Measurements from ENCODE around the gene ADCY4. TPM values are rescaled to one million over a fixed set of nuclear protein-coding genes. Genes with fewer than 3 reads are reported as not detected.

Gene ADCY4
- total and polyA plus RNA-seq, 2 of the 13 experiments (the other 11 are each of a cell fraction or from before 2014, with no cell fraction given) = 0.03 TPM; not detected in 1

- H2AFZ ChIP-seq (ENCODE audit: low read length) = no peak overlapping the region
- no peaks in the 10 kb centered on the region for H4K20me1 ChIP-seq (ENCODE audit: insufficient read depth, low read length)
- no peak for FAIRE-seq
- intact Hi-C loops (cut with micrococcal nuclease; ENCODE audit: unreplicated experiment) = no loop called here
- ChIA-PET POLR2A (interaction anchor here (1.0 to 2.0 kb wide), 3 partner anchors 47 to 64 kb away, joined by 4 to 10 read pairs (median 4); partner anchors contain the start of genes CBLN3 and KHNYN), CTCF (ENCODE audit: low intra/inter-chr PET ratio, low total read pairs) (no interaction called here)
- H3K27me3 ChIP-seq (ENCODE audit: control insufficient read depth in 1 of 2, insufficient read depth in 2 of 2, low read length in 2 of 2) = peaks cover 9 to 57% of the 10 kb centered on the region in 2 experiments; a peak in 4 of 5 replicates
- BruUV-seq (replicated peaks) = no TSS peak
- DNase-seq (ENCODE audit: low spot score) = no peak
- WGBS (ENCODE audit: low lambda C conversion rate) = 0% methylated on average over 3 of the region's 3 CpGs
- in situ Hi-C loops (cut with HindIII; ENCODE audit: extremely low pct_ligation_motif_present, low pct_unique_long_range_greater_than_20kb) = no loop called here
- no peaks in the 10 kb centered on the region for H3K79me2 ChIP-seq (ENCODE audit: insufficient read depth, low read length)
- ATAC-seq = peak; percentile 17
- H3K4me3 ChIP-seq (replicated peaks in 1 of 3; ENCODE audit: insufficient read depth in 1 of 3, low read depth in 2 of 3, low read length in 3 of 3) = no peak overlapping the region
- no peak overlapping the region for H3K27ac ChIP-seq (ENCODE audit: extremely low read length, insufficient read depth, low read length)
- H3K4me1 ChIP-seq (ENCODE audit: insufficient read depth, low read length) = peaks cover 14% of the 10 kb centered on the region
- H3K9ac ChIP-seq (ENCODE audit: insufficient read depth, low read depth, low read length) = no peak overlapping the region
- H3K36me3 ChIP-seq (replicated peaks in 1 of 2; ENCODE audit: control insufficient read depth in 1 of 2, insufficient read depth in 2 of 2, low read length in 2 of 2) = no peaks in the 10 kb centered on the region
- H3K4me2 ChIP-seq (ENCODE audit: low read depth, low read length) = no peak overlapping the region; the same call in 1 of the 2 replicates
- H3K9me3 ChIP-seq (ENCODE audit: low read length) = no peaks in the 10 kb centered on the region
- 0 out of 2 replicates have a peak, but pooled peaks have one; percentile 59 for TF ChIP-seq ZNF230 (CRISPR knock-in tag; IDR thresholded peaks at IDR 0.05)
- TF ChIP-seq SIN3A (IDR thresholded peaks at IDR 0.05; ENCODE audit: borderline replicate concordance, low read depth, low read length) = no peak
- 0 out of 2 replicates have a peak, but pooled peaks have one; percentile 35 for TF ChIP-seq ZNF501 (CRISPR knock-in tag; IDR thresholded peaks at IDR 0.05)
- TF ChIP-seq KLF12 (CRISPR knock-in tag; IDR thresholded peaks at IDR 0.05; ENCODE audit: borderline replicate concordance) = no peak
- 0 out of 2 replicates have a peak, but pooled peaks have one; percentile 24 for TF ChIP-seq ZBTB20 (CRISPR knock-in tag; IDR thresholded peaks at IDR 0.05; ENCODE audit: borderline replicate concordance, low read depth)
- 0 out of 2 replicates have a peak, but pooled peaks have one; percentile 59 for TF ChIP-seq ZNF276 (CRISPR knock-in tag; IDR thresholded peaks at IDR 0.05; ENCODE audit: low read depth)
- TF ChIP-seq HOXA5 (CRISPR knock-in tag; IDR thresholded peaks at IDR 0.05) = no peak
- TF ChIP-seq ZNF75D (CRISPR knock-in tag; IDR thresholded peaks at IDR 0.05; ENCODE audit: borderline replicate concordance) = no peak
- no peak for TF ChIP-seq PAX8 (CRISPR knock-in tag; IDR thresholded peaks at IDR 0.05; ENCODE audit: borderline replicate concordance)
- no peak for TF ChIP-seq BHLHE40 (IDR thresholded peaks at IDR 0.05; ENCODE audit: low read length)
- no peak for TF ChIP-seq RXRB (CRISPR knock-in tag; IDR thresholded peaks at IDR 0.05; ENCODE audit: borderline replicate concordance)
- TF ChIP-seq PAXIP1 (CRISPR knock-in tag; conservative IDR thresholded peaks at IDR 0.05) = 0 out of 2 replicates have a peak, but pooled peaks have one; percentile 29
- TF ChIP-seq SP4 (CRISPR knock-in tag; IDR thresholded peaks at IDR 0.05) = peak; percentile 63; the same call in 1 of the 2 replicates
- no peak for TF ChIP-seq AKNA (CRISPR knock-in tag; IDR thresholded peaks at IDR 0.05; ENCODE audit: borderline replicate concordance)
These were observed 43.5 kb upstream of the ADCY4 start for GRCh38 chr14:24378327-24378726.

Data from HepG2 (cell line).